Lung (tissue), 12 donors: Measurements from ENCODE around the gene C5AR2. TPM values are rescaled to one million over a fixed set of nuclear protein-coding genes. Genes with fewer than 3 reads are reported as not detected.
A peak's percentile ranks its signal among the peaks of the same experiment; 100 is the strongest.

ENCODE experiments used
- ATAC-seq: fragments of 200-7000 bp; cut with Tn5 transposase; one replicate; pipeline ENCODE4 v1.9.1; 2020; ENCODE audit warnings: moderate number of reproducible peaks; ENCODE audit not compliant: insufficient read depth, low FRiP score
- DNase-seq, 3 donors: peaks; one replicate each; pipeline ENCODE4 v3.0.0-alpha.2; 2013 to 2017
- H3K27ac ChIP-seq, 2 donors: one replicate each; pipeline ENCODE4 v1.5.1; 2013; ENCODE audit warnings: mild to moderate bottlenecking in 2 of 2, moderate library complexity in 2 of 2, control low read depth in 1 of 2, inconsistent platforms in 1 of 2, low read depth in 1 of 2, low read length in 1 of 2
- H3K27me3 ChIP-seq, 3 donors: one replicate each; pipeline ENCODE4 v1.5.1; 2013; ENCODE audit warnings: low read length in 2 of 3; ENCODE audit not compliant: control insufficient read depth in 3 of 3, insufficient read depth in 3 of 3
- H3K36me3 ChIP-seq, 4 donors: one replicate each; pipeline ENCODE4 v1.5.1; 2013; ENCODE audit warnings: low read length in 4 of 4, mild to moderate bottlenecking in 1 of 4, moderate library complexity in 1 of 4; ENCODE audit not compliant: control insufficient read depth in 4 of 4, insufficient read depth in 4 of 4
- H3K4me1 ChIP-seq, 5 donors: one replicate each; pipeline ENCODE4 v1.5.1; 2013; ENCODE audit warnings: low read length in 5 of 5, mild to moderate bottlenecking in 2 of 5, moderate library complexity in 1 of 5; ENCODE audit not compliant: control insufficient read depth in 5 of 5, insufficient read depth in 5 of 5
- H3K4me3 ChIP-seq: one replicate; pipeline ENCODE4 v1.5.1; 2013; ENCODE audit warnings: mild to moderate bottlenecking, control low read depth, moderate library complexity
- H3K9ac ChIP-seq, 2 donors: one replicate each; pipeline ENCODE4 v1.5.1; 2013; ENCODE audit warnings: low read length in 2 of 2, control low read depth in 1 of 2; ENCODE audit not compliant: insufficient read depth in 1 of 2
- H3K9me3 ChIP-seq, 4 donors: one replicate each; pipeline ENCODE4 v1.5.1; 2013; ENCODE audit warnings: low read length in 3 of 4, mild to moderate bottlenecking in 1 of 4, moderate library complexity in 1 of 4; ENCODE audit not compliant: control insufficient read depth in 4 of 4, insufficient read depth in 3 of 4
- CTCF ChIP-seq: IDR thresholded peaks from 2 replicates; pipeline ENCODE4 v1.5.1; 2012; ENCODE audit warnings: mild to moderate bottlenecking; ENCODE audit errors: control extremely low read depth, extremely low read depth
- WGBS, 2 donors: extraction: QIAGEN DNeasy Blood & Tissue Kit; methylation state at CpG; one replicate each; pipeline ENCODE4 v1.1.7; 2013; 5-methylcytosine and 5-hydroxymethylcytosine counted together
- polyA plus RNA-seq, 2 donors: library from polyadenylated mRNA; stranded (reverse); fragments of 200-250 nt; gene quantifications; one replicate each; pipeline ENCODE4 v1.2.1, GENCODE V29; 2013
- total RNA-seq, 2 donors: library from RNA; depleted of rRNA in 1 of 2; stranded (reverse); fragments of >200 nt in 1 of 2; gene quantifications; one replicate each; pipeline ENCODE4 v1.2.1, GENCODE V29; 2014 to 2021
- donor health status: control.
- donor health status: control.
- donor health status: Bipolar disorder and iron deficiency.
- donor health status: healthy.
- donor health status: DM: yes; HTN: yes; CAD: no.

The C5AR2 gene
- total and polyA plus RNA-seq, 4 donors: 1.0 to 17.4 (median 7.7) TPM

- no peak for DNase-seq
- H3K27ac ChIP-seq: peak overlapping the region in 1 of 2 donors; percentile 53
- WGBS, 2 donors: 89 to 91% methylated on average over 2 of the region's 2 CpGs
- no peak overlapping the region for H3K9ac ChIP-seq
- H3K4me3 ChIP-seq: no peak overlapping the region
- no peak for ATAC-seq
- peaks cover 0 to 1% (median 0%) of the 10 kb centered on the region in 4 donors for H3K9me3 ChIP-seq
- H3K27me3 ChIP-seq: peaks cover 0 to 1% (median 0%) of the 10 kb centered on the region in 3 donors
- no peak for TF ChIP-seq CTCF
- H3K36me3 ChIP-seq: no peaks in the 10 kb centered on the region
- H3K4me1 ChIP-seq: peaks cover 0 to 4% (median 0%) of the 10 kb centered on the region in 5 donors
These were observed 21.7 kb upstream of the C5AR2 start for GRCh38 chr19:47310323-47310722.

GRCh38 chr19:47310819-47311218 is 21.2 kb upstream of the C5AR2 start:
- no peak overlapping the region for H3K4me3 ChIP-seq
- ATAC-seq (no peak), DNase-seq (no peak)
- H3K36me3 ChIP-seq: no peaks in the 10 kb centered on the region
- H3K9me3 ChIP-seq: peaks cover 0 to 1% (median 0%) of the 10 kb centered on the region in 4 donors
- no peak for TF ChIP-seq CTCF
- H3K9ac ChIP-seq: no peak overlapping the region
- 9 to 17% methylated on average over 5 of the region's 5 CpGs for WGBS, 2 donors
- H3K27ac ChIP-seq: peak overlapping the region in 1 of 2 donors; percentile 53
- H3K4me1 ChIP-seq: peaks cover 0 to 4% (median 0%) of the 10 kb centered on the region in 5 donors
- no peaks in the 10 kb centered on the region for H3K27me3 ChIP-seq

GRCh38 chr19:47312366-47313006 is 19.5 kb upstream of the C5AR2 start:
- no peak overlapping the region for H3K4me3 ChIP-seq
- 87% methylated on average over 5 of the region's 5 CpGs for WGBS, 2 donors
- no peaks in the 10 kb centered on the region for H3K36me3 ChIP-seq
- H3K9ac ChIP-seq: no peak overlapping the region
- no peak for ATAC-seq
- H3K27me3 ChIP-seq: no peaks in the 10 kb centered on the region
- DNase-seq: no peak
- H3K4me1 ChIP-seq: peaks cover 0 to 4% (median 0%) of the 10 kb centered on the region in 5 donors
- no peak for TF ChIP-seq CTCF
- H3K27ac ChIP-seq: no peak overlapping the region
- H3K9me3 ChIP-seq: peaks cover 0 to 1% (median 0%) of the 10 kb centered on the region in 4 donors
